NCI-H2107 (cell line): ENCODE measurements around the gene APBA1.
A peak's percentile ranks its signal among the peaks of the same experiment; 100 is the strongest.

Experiments used
- DNase-seq: peaks from one replicate; lab custom pipeline; 2025; lab: John Stamatoyannopoulos, UW

APBA1 gene

GRCh38 chr9:69657269-69657668 is 14.9 kb downstream of the APBA1 start:
- no peak for DNase-seq

GRCh38 chr9:69655065-69655464 is 17.1 kb downstream of the APBA1 start:
- no peak for DNase-seq

GRCh38 chr9:69653261-69653660 is 18.9 kb downstream of the APBA1 start:
- no peak for DNase-seq

- DNase-seq: no peak
Measured at GRCh38 chr9:69649566-69650250, 22.5 kb downstream of the APBA1 start.

GRCh38 chr9:69647804-69648203 is 24.4 kb downstream of the APBA1 start:
- DNase-seq: no peak

- DNase-seq: no peak
Measured at GRCh38 chr9:69646810-69647209, 25.4 kb downstream of the APBA1 start.

- DNase-seq: peak; percentile 51
Measured at GRCh38 chr9:69645488-69645887, 26.7 kb downstream of the APBA1 start.

GRCh38 chr9:69643098-69643497 is 29.1 kb downstream of the APBA1 start:
- DNase-seq: no peak

GRCh38 chr9:69637817-69638200 is 34.4 kb downstream of the APBA1 start:
- no peak for DNase-seq

GRCh38 chr9:69637193-69637816 is 34.9 kb downstream of the APBA1 start:
- DNase-seq: no peak

GRCh38 chr9:69633716-69634115 is 38.5 kb downstream of the APBA1 start:
- DNase-seq: no peak

- no peak for DNase-seq
Measured at GRCh38 chr9:69632768-69633167, 39.4 kb downstream of the APBA1 start.

- DNase-seq: no peak
Measured at GRCh38 chr9:69627281-69627680, 44.9 kb downstream of the APBA1 start.

- DNase-seq: no peak
Measured at GRCh38 chr9:69623276-69623675, 48.9 kb downstream of the APBA1 start.

- DNase-seq: no peak
Measured at GRCh38 chr9:69622676-69623075, 49.5 kb downstream of the APBA1 start.

- DNase-seq: no peak
Measured at GRCh38 chr9:69621730-69622460, 50.3 kb downstream of the APBA1 start.

- no peak for DNase-seq
Measured at GRCh38 chr9:69620731-69621130, 51.4 kb downstream of the APBA1 start.

- DNase-seq: no peak
Measured at GRCh38 chr9:69619233-69619632, 52.9 kb downstream of the APBA1 start.

- DNase-seq: no peak
Measured at GRCh38 chr9:69617006-69617405, 55.2 kb downstream of the APBA1 start.

GRCh38 chr9:69615880-69616279 is 56.3 kb downstream of the APBA1 start:
- DNase-seq: no peak

GRCh38 chr9:69611221-69611620 is 61.0 kb downstream of the APBA1 start:
- DNase-seq: no peak

GRCh38 chr9:69609156-69609555 is 63.0 kb downstream of the APBA1 start:
- DNase-seq: no peak

GRCh38 chr9:69606089-69606488 is 66.1 kb downstream of the APBA1 start:
- no peak for DNase-seq
